Measurements from ENCODE around the gene SOD3. TPM values are rescaled to one million over a fixed set of nuclear protein-coding genes. Genes with fewer than 3 reads are reported as not detected.

SOD3 gene
- total and polyA plus RNA-seq, 2 of the 8 experiments (the other 6 are each of a cell fraction or from before 2014, with no cell fraction given) = 4.9 TPM

DNA sequence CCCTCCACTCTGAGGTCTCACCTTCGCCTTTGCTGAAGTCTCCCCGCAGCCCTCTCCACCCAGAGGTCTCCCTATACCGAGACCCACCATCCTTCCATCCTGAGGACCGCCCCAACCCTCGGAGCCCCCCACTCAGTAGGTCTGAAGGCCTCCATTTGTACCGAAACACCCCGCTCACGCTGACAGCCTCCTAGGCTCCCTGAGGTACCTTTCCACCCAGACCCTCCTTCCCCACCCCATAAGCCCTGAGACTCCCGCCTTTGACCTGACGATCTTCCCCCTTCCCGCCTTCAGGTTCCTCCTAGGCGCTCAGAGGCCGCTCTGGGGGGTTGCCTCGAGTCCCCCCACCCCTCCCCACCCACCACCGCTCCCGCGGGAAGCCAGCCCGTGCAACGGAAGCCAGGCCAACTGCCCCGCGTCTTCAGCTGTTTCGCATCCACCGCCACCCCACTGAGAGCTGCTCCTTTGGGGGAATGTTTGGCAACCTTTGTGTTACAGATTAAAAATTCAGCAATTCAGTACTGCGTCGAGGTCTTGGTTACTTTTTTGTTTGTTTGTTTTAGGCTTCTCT lies 5.0 kb downstream of the SOD3 start (continued):
- TF ChIP-seq KDM4A (IDR thresholded peaks at IDR 0.05; ENCODE audit: low read depth, low read length, severe bottlenecking) (peak; percentile 78), RAD21 (IDR thresholded peaks at IDR 0.05 in 1 of 2, conservative IDR thresholded peaks at IDR 0.05 in 1 of 2; ENCODE audit: low read depth in 2 of 2, low read length in 2 of 2) (no peak; a peak in 1 of 4 replicates), PHF8 (conservative IDR thresholded peaks at IDR 0.05; ENCODE audit: low read depth, low read length) (no peak), CBX5 (IDR thresholded peaks at IDR 0.05; ENCODE audit: low read depth, low read length) (no peak)
